Mesothelial cell of epicardium (in vitro differentiated cells): ENCODE measurements around the gene GLDN. TPM values are rescaled to one million over a fixed set of nuclear protein-coding genes. Genes with fewer than 3 reads are reported as not detected.

Source experiments
- DNase-seq, 2 experiments: peaks; one replicate each; pipeline ENCODE4 v3.0.0; 2021; ENCODE audit warnings: low spot score in 2 of 2; ENCODE audit not compliant: unreplicated experiment in 2 of 2
- H3K27ac Mint-ChIP-seq: 2 replicates; pipeline ENCODE4 v1.8.0; 2021; ENCODE audit warnings: mixed read lengths
- H3K27me3 Mint-ChIP-seq: 2 replicates; pipeline ENCODE4 v1.8.0; 2021; ENCODE audit warnings: low read depth, mixed read lengths
- H3K36me3 Mint-ChIP-seq: 2 replicates; pipeline ENCODE4 v1.8.0; 2021; ENCODE audit warnings: mixed read lengths
- H3K4me1 Mint-ChIP-seq: 2 replicates; pipeline ENCODE4 v1.8.0; 2021; ENCODE audit warnings: mixed read lengths
- H3K4me3 Mint-ChIP-seq: 2 replicates; pipeline ENCODE4 v1.8.0; 2021; ENCODE audit warnings: mild to moderate bottlenecking, moderate library complexity, mixed read lengths
- H3K9me3 Mint-ChIP-seq: 2 replicates; pipeline ENCODE4 v1.8.0; 2021; ENCODE audit warnings: mixed read lengths
- total RNA-seq: library from RNA; stranded (reverse); gene quantifications from 3 replicates; pipeline ENCODE4 v1.2.1, GENCODE V29; 2021
- TF ChIP-seq, protein P1 (sequence below): fragments of 200-600 bp; sonication (generic); IDR thresholded peaks from one replicate; pipeline ENCODE4 v1.5.0; 2021; ENCODE audit warnings: antibody characterized with exemption; ENCODE audit not compliant: unreplicated experiment

GLDN gene
- total RNA-seq, 1 donor from 2014 or later = 0.38 TPM

DNA sequence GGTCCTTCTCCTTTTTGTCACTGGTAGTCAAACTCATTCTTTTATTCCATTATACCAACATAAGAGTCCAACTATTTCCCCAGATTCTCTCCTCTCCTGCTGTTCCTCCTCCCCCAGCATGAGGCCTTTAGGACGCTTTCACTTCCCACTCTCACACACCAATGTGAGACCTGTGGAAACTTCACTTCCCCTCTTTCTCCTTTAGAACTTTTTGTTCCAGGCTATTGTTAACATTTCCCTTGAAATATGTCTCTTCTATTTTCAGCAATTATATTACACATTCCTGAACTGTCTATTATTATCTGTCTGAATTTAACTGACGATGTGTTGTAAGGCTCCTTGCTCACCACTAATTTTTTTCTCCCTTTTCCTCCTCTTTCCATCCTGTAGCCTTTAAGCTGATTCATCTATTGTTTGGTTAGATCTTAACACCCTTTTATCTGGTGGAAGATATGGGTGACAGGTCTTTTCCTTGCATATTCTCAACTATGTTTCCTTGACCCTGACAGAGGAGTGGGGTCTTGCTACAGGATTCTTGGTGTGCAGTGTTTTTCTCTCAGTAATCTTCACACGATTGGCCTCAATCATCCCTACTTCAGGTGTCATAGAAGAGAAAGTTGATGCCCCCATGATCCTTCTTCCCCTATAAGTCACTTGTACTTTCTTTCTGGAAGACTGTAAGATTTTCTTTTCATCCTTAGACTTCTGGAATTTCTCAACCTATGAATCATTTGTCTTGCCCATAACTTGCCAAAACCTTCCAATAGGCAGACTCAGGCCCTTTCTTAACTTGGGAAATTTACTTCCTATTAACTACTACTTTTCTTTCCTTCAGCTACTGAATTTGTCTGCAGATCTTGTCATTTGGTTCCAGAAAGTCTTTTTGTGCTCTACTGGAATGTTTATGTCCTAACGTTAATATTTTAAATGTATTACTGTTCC is 9.0 kb upstream of the GLDN start:
- Mint-ChIP-seq H3K27me3 (no peaks in the 10 kb centered on the region), H3K36me3 (no peaks in the 10 kb centered on the region), H3K9me3 (no peaks in the 10 kb centered on the region), H3K4me1 (peaks cover 8% of the 10 kb centered on the region), H3K4me3 (no peak overlapping the region), H3K27ac (no peak overlapping the region)
- DNase-seq = no peak
- TF ChIP-seq, protein P1, sequence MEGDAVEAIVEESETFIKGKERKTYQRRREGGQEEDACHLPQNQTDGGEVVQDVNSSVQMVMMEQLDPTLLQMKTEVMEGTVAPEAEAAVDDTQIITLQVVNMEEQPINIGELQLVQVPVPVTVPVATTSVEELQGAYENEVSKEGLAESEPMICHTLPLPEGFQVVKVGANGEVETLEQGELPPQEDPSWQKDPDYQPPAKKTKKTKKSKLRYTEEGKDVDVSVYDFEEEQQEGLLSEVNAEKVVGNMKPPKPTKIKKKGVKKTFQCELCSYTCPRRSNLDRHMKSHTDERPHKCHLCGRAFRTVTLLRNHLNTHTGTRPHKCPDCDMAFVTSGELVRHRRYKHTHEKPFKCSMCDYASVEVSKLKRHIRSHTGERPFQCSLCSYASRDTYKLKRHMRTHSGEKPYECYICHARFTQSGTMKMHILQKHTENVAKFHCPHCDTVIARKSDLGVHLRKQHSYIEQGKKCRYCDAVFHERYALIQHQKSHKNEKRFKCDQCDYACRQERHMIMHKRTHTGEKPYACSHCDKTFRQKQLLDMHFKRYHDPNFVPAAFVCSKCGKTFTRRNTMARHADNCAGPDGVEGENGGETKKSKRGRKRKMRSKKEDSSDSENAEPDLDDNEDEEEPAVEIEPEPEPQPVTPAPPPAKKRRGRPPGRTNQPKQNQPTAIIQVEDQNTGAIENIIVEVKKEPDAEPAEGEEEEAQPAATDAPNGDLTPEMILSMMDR = no peak

- no peaks in the 10 kb centered on the region for H3K27me3 Mint-ChIP-seq
- no peak for DNase-seq
- TF ChIP-seq, protein P1 = no peak
- no peak overlapping the region for H3K4me3 Mint-ChIP-seq
- no peaks in the 10 kb centered on the region for H3K9me3 Mint-ChIP-seq
- no peak overlapping the region for H3K27ac Mint-ChIP-seq
- no peaks in the 10 kb centered on the region for H3K36me3 Mint-ChIP-seq
- peaks cover 8% of the 10 kb centered on the region for H3K4me1 Mint-ChIP-seq
These were observed 7.9 kb upstream of the GLDN start for GRCh38 chr15:51333571-51333970.

- TF ChIP-seq, protein P1 = no peak
- H3K36me3 Mint-ChIP-seq = no peaks in the 10 kb centered on the region
- no peaks in the 10 kb centered on the region for H3K9me3 Mint-ChIP-seq
- H3K27ac Mint-ChIP-seq = no peak overlapping the region
- no peak for DNase-seq
- no peaks in the 10 kb centered on the region for H3K27me3 Mint-ChIP-seq
- peaks cover 8% of the 10 kb centered on the region for H3K4me1 Mint-ChIP-seq
- H3K4me3 Mint-ChIP-seq = no peak overlapping the region
These were observed 7.4 kb upstream of the GLDN start for GRCh38 chr15:51334011-51334451.

GRCh38 chr15:51335087-51335486 is 6.4 kb upstream of the GLDN start:
- Mint-ChIP-seq H3K4me1 (peaks cover 8% of the 10 kb centered on the region), H3K9me3 (no peaks in the 10 kb centered on the region), H3K36me3 (no peaks in the 10 kb centered on the region), H3K27ac (no peak overlapping the region), H3K4me3 (no peak overlapping the region), H3K27me3 (peaks cover 7% of the 10 kb centered on the region)
- DNase-seq = no peak
- TF ChIP-seq, protein P1 = no peak

GRCh38 chr15:51335538-51336410 is 5.7 kb upstream of the GLDN start:
- DNase-seq = no peak
- H3K36me3 Mint-ChIP-seq = no peaks in the 10 kb centered on the region
- no peak overlapping the region for H3K27ac Mint-ChIP-seq
- no peak overlapping the region for H3K4me3 Mint-ChIP-seq
- peaks cover 8% of the 10 kb centered on the region for H3K4me1 Mint-ChIP-seq
- H3K9me3 Mint-ChIP-seq = no peaks in the 10 kb centered on the region
- peaks cover 13% of the 10 kb centered on the region for H3K27me3 Mint-ChIP-seq
- TF ChIP-seq, protein P1 = peak; percentile 27
